GM18508 (cell line): ENCODE measurements around the gene TJP3.
"Not testable (repeated sequence)": the region's sequence is repeated elsewhere in the genome, so short reads cannot be mapped to it uniquely, and the experiment has no call there.

ENCODE experiments used
- ATAC-seq: cut with Tn5 transposase; IDR thresholded peaks from one replicate; pipeline ENCODE4 v1.9.1; 2021; ENCODE audit warnings: moderate number of reproducible peaks; ENCODE audit not compliant: insufficient read depth, unreplicated experiment

The TJP3 gene

DNA sequence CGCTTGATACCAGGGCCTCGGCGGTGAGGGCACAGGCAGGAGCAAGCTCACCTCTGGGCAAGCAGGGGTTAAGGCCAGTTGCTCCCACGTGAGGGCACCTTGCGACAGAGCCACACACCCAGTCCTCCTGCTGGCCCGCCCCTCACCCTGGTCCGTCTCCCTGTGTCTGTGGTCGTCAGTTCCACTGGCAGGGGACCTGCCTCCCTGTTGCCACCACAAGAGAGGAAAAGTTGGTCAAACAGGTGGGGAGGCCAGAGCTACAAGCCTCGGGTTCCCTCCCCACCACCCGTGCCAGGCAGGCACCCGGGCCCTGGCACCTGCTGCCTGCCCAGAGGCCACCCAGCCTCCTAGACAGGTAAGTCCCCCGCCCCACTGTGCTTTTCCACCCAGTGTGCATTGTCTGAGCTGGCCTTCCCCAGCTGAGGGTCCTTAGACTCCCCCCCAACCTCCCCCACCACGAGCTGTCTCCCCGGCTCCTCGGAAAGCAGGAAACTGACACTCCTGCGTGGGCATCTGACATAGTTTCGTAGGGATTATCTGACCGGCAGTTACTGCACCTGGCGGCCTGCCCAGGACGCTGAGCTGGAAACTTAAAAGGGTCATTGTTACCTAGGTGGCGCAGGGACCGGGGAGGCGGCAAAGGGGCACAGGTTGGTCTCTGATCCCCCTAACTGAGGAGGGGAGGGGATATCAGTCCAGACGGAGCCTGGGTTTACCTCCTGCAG is at the start of gene TJP3:
Gene TJP3, plus strand, starts transcription at position 178 of the 725 bp plus-strand sequence. CDS start 20,049 bp downstream, outside the sequence.
- ATAC-seq = no peak

- ATAC-seq = no peak
Measured at GRCh38 chr19:3658870-3659745, 49.1 kb upstream of the TJP3 start.

- ATAC-seq = no peak
Measured at GRCh38 chr19:3659746-3660112, 48.5 kb upstream of the TJP3 start.

- ATAC-seq = no peak
Measured at GRCh38 chr19:3660493-3661219, 47.5 kb upstream of the TJP3 start.

GRCh38 chr19:3661284-3662238 is 46.6 kb upstream of the TJP3 start:
- no peak for ATAC-seq

DNA sequence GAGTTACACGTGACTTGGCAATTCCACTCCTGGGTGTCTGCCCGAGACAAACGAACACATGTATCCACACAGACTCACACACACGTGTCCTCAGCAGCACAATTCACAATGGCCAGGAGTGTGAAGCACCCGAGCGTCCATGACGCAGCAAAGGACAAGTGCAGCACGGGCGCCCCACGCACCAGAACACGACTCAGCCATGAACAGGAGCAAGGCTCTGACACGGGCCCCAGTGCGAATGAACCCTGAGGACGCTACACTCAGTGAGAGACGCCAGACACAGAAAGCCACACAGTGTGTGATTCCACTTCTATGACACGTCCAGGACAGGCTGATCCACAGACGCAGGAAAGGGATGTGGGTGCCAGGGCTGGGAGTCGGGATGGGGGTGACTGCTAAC is 44.3 kb upstream of the TJP3 start:
- ATAC-seq = no peak

DNA sequence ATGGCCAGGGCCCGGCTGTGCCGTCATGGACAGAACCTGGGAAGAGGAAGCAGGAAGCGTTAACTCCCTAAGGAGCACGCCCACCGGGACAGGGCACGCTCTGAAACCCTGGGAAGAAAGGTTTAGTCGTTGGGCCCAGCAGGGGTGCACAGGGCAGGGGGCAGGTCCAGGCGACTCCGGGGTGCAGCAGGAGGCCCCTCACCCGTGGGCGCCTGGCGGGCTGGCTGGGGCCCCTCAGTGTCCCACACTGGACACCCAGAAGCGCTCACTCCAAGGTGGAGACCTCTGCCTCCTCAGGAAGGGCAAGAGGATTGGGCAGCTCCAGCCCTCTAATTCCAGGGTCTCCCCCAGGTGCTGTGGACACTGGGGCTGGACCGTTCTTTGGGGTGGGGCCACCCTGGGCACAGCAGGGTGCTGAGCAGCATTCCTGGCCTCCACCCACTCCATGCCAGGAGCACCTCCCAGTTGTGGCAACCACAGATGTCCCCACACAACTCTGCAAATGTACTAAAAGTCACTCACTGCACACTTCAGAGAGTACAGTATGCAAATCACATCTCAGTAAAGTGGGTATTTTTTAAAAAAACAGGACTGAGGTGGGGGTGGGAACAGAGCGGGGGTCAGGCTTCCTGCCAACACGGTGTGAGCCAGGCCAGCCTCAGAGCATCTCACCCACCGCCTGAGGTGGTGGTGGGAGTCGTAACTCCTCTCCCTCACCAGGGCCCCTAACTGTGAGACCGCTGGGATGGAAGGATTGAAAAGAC is 43.1 kb upstream of the TJP3 start:
- ATAC-seq = no peak

DNA sequence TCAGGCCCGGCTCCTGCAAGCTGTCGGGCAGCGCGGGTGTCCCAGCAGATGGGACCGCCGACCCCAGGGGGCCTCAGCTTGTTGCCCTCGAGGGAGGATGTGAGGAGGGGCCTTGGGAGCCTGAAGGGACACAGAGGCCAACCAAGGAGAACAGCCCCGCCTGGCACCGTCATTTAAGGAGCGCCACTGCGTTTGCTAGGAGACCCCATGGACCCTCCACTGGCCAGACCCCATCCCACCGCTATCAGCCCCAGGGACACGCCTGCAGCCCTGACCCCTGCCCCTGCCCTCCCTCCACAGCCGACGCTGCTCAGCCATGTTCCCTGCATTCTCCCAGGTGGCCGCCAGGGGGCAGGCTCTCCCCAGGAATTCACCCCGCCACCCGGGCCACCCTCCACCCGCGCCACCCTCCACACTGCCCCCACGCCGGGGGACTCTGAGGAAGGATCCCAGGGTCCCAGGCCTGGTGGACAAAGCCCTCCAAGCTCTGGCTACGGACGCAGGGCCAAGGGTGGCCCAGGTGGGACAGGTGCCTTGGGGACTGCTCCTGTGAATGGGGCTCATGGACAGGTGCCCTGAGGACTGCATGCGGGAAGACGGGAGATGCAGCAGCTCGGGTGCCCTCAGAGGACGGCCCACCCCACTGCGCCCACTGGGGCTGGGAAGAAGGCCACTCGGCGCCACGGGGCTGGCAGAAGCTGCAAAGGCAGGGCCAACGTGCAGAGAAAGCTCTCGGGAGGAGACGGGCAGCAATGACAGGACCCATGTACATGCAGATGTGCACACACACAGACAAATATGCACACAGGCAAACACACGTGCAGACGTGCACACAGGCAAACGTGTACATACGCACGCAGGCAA is 42.3 kb upstream of the TJP3 start:
- ATAC-seq = no peak

DNA sequence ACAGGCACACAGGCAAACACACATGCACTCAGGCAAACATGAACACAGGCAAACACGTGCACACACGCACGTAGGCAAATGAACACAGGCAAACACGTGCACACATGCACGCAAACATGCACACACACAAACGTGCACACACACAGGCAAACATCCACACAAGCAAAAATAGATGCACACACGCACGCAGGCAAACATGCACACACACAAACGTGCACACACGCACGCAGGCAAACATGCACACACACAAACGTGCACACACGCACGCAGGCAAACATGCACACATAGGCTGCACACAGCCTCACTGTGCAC is 41.7 kb upstream of the TJP3 start:
- not testable (repeated sequence) for ATAC-seq

- ATAC-seq = no peak
Measured at GRCh38 chr19:3667037-3667638, 41.0 kb upstream of the TJP3 start.

- no peak for ATAC-seq
Measured at GRCh38 chr19:3667766-3668165, 40.4 kb upstream of the TJP3 start.

GRCh38 chr19:3668331-3669081 is 39.7 kb upstream of the TJP3 start:
- ATAC-seq = no peak

GRCh38 chr19:3669082-3669946 is 38.9 kb upstream of the TJP3 start:
- no peak for ATAC-seq

DNA sequence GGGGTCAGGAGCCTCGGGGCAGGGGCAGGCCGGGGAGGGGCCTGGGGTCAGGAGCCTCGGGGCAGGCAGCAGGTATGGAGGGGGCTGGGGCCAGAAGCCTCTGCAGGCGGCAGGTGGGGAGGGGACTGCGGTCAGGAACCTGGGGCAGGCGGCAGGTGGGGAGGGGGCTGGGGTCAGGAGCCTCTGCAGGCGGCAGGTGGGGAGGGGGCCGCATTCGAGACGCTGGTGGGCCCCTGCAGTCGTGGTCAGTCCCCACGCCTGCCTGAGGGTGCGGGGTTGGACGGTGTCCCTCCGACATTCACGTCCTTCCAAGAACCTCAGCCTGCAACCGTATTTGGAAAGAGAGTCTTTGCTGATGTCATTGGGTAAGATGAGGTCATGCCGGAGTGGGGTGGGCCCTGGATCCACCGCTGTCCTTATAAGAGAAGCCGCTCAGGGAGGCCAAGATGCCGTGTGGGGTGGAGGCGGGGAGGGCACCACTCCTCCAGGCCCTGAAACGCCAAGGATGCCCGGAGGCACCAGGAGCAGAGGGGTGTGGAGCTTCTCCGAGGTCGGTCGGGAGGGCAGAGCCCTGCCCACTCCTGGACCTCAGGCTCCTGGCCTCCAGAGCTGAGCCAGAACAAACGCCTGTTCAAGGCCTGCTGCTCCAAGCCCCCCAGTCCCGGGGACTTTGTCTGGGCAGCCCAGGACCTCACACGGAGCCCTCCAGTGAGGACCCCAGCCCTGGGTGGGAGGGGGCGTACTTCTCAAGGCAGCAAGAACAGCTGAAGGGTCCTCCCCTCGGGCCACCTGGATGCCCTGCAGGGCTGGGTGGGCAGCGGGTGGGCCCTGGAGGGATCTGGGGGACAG is 38.0 kb upstream of the TJP3 start:
- ATAC-seq = no peak
